ENCODE results near the gene CNTFR. TPM values are rescaled to one million over a fixed set of nuclear protein-coding genes. Genes with fewer than 3 reads are reported as not detected.

CNTFR gene
- total RNA-seq, 1 experiment from 2014 or later, result not detected

DNA sequence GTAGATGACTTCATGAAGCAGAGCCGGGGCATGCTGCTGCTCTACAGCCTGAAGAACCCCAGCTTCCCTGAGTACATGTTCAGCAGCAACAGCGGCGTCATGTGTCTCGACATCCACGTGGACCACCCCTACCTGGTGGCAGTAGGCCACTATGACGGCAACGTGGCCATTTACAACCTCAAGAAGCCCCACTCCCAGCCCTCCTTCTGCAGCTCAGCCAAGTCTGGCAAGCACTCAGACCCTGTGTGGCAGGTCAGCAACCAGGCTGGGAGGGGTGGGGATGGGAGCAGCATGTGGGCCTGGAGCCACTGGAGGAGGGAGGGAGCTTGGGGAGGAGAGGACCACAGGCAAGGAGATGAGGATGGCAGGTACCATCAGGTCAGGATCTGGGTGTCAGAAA is 82.9 kb downstream of the CNTFR start:
- intact Hi-C loops (cut with micrococcal nuclease; ENCODE audit: unreplicated experiment), result no loop called here
- H3K27me3 Mint-ChIP-seq (ENCODE audit: unreplicated experiment), result peaks cover 88% of the 10 kb centered on the region
- TF ChIP-seq, protein P1, sequence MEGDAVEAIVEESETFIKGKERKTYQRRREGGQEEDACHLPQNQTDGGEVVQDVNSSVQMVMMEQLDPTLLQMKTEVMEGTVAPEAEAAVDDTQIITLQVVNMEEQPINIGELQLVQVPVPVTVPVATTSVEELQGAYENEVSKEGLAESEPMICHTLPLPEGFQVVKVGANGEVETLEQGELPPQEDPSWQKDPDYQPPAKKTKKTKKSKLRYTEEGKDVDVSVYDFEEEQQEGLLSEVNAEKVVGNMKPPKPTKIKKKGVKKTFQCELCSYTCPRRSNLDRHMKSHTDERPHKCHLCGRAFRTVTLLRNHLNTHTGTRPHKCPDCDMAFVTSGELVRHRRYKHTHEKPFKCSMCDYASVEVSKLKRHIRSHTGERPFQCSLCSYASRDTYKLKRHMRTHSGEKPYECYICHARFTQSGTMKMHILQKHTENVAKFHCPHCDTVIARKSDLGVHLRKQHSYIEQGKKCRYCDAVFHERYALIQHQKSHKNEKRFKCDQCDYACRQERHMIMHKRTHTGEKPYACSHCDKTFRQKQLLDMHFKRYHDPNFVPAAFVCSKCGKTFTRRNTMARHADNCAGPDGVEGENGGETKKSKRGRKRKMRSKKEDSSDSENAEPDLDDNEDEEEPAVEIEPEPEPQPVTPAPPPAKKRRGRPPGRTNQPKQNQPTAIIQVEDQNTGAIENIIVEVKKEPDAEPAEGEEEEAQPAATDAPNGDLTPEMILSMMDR (IDR thresholded peaks at IDR 0.05; ENCODE audit: unreplicated experiment), result no peak
- H3K36me3 Mint-ChIP-seq (ENCODE audit: insufficient read depth, unreplicated experiment), result no peaks in the 10 kb centered on the region
- H3K4me3 Mint-ChIP-seq (ENCODE audit: low read depth, unreplicated experiment), result no peak overlapping the region
- H3K9me3 Mint-ChIP-seq (ENCODE audit: low read depth, unreplicated experiment), result no peaks in the 10 kb centered on the region
- no peak overlapping the region for H3K27ac Mint-ChIP-seq (ENCODE audit: unreplicated experiment)
- no peaks in the 10 kb centered on the region for H3K4me1 Mint-ChIP-seq (ENCODE audit: low read depth, unreplicated experiment)
- no TSS peak for BruUV-seq (replicated peaks)
- no peak for DNase-seq
- CTCF ChIA-PET, result interaction anchor here (1.2 kb wide), 1 partner anchor 103 kb away, joined by 3 read pairs; no protein-coding TSS in a partner anchor

DNA sequence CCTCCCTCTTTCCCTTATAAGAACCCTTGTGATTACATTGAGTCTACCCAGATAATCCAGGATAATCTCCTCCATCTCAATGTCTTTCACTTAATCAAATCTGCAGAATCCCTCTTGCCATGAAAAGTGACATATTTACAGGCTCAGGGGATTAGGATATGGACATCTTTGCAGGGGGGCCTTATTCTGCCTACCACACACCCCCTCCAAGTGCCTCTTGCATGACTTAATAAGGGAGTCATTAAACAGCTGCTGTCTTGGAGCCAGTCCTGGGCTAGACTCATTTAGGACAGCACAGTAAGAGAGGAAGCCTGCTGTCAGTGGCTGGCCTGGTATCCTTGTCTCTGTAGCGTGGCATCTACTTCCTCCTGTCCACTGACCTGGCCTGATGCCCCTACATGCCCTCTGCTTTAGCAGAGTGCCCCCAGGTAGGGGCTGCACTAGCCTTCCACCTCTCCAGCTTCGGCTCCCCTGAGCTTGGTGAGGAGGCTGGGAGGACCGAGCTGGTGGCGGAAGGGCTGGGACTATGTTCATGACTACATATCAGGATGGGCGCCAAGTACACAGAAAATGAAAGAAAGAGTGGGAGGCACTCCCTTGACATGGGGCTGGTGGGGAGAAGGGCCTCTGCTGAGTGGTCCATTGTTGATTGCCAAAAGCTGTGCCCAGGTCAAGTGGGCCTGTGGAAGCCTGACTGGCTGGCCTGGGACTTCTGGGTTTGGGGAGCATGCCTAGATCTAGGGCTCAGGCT is 84.0 kb downstream of the CNTFR start:
- Mint-ChIP-seq H3K4me1 (ENCODE audit: low read depth, unreplicated experiment) (no peaks in the 10 kb centered on the region), H3K36me3 (ENCODE audit: insufficient read depth, unreplicated experiment) (no peaks in the 10 kb centered on the region), H3K9me3 (ENCODE audit: low read depth, unreplicated experiment) (no peaks in the 10 kb centered on the region), H3K27ac (ENCODE audit: unreplicated experiment) (no peak overlapping the region), H3K27me3 (ENCODE audit: unreplicated experiment) (peaks cover 79% of the 10 kb centered on the region), H3K4me3 (ENCODE audit: low read depth, unreplicated experiment) (no peak overlapping the region)
- CTCF ChIA-PET, result interaction anchor here (1.2 kb wide), 1 partner anchor 102 kb away, joined by 3 read pairs; no protein-coding TSS in a partner anchor
- BruUV-seq (replicated peaks), result no TSS peak
- intact Hi-C loops (cut with micrococcal nuclease; ENCODE audit: unreplicated experiment), result no loop called here
- TF ChIP-seq, protein P1 (IDR thresholded peaks at IDR 0.05; ENCODE audit: unreplicated experiment), result no peak
- no peak for DNase-seq

DNA sequence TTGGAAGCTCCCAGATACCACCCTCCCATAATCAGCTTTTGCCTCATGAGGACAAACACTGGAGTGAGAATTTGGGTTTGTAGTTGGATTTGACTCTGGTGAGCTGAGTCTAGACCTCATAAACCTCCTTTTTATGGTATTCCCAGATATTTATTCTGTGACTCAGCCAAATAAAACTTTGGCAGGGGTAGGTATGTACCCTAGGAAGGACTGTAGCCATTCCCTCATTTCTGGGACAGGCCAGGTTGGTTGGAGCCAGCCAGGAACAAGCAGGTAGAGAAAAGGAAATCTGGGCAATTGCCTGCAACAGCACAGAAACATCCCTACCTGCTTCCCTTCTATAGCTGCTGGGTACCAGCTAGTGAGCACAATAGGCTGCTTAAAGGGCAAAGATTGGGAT is 86.1 kb downstream of the CNTFR start:
- intact Hi-C loops (cut with micrococcal nuclease; ENCODE audit: unreplicated experiment), result no loop called here
- CTCF ChIA-PET, result interaction anchor here (0.6 to 1.2 kb wide), 2 partner anchors 100 kb away, joined by 3 read pairs; no protein-coding TSS in a partner anchor

DNA sequence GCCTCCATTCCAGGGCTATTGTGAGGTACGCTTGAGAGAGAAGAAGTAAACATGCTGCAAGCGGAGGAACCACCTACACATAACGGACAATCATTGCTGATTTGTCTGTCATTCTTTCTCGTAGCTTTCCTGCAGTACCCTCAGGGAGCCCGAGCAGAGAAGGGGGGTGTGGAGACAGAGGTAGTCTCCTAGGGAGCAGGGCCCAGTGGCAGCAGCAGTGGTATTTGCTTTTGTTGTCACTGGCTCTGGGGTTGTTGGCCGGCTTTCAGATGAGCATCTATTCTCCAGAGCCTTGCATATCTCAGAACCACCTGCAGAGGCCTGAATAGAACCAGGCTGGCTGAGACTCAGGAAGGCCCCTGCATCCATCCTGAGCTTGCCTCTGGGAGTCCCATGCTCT is 86.6 kb downstream of the CNTFR start:
- peaks cover 79% of the 10 kb centered on the region for H3K27me3 Mint-ChIP-seq (ENCODE audit: unreplicated experiment)
- no peak overlapping the region for H3K27ac Mint-ChIP-seq (ENCODE audit: unreplicated experiment)
- H3K9me3 Mint-ChIP-seq (ENCODE audit: low read depth, unreplicated experiment), result no peaks in the 10 kb centered on the region
- CTCF ChIA-PET, result interaction anchor here (0.6 to 0.7 kb wide), 2 partner anchors 40 to 99 kb away, joined by 3 read pairs; no protein-coding TSS in a partner anchor
- TF ChIP-seq, protein P1 (IDR thresholded peaks at IDR 0.05; ENCODE audit: unreplicated experiment), result no peak
- H3K4me1 Mint-ChIP-seq (ENCODE audit: low read depth, unreplicated experiment), result no peaks in the 10 kb centered on the region
- DNase-seq, result no peak
- BruUV-seq (replicated peaks), result no TSS peak
- no peaks in the 10 kb centered on the region for H3K36me3 Mint-ChIP-seq (ENCODE audit: insufficient read depth, unreplicated experiment)
- no peak overlapping the region for H3K4me3 Mint-ChIP-seq (ENCODE audit: low read depth, unreplicated experiment)
- intact Hi-C loops (cut with micrococcal nuclease; ENCODE audit: unreplicated experiment), result no loop called here

More for the DNA sequence above, 86.1 kb downstream of the CNTFR start:
- H3K4me1 Mint-ChIP-seq (ENCODE audit: low read depth, unreplicated experiment), result no peaks in the 10 kb centered on the region
- BruUV-seq (replicated peaks), result no TSS peak
- H3K9me3 Mint-ChIP-seq (ENCODE audit: low read depth, unreplicated experiment), result no peaks in the 10 kb centered on the region
- no peak overlapping the region for H3K4me3 Mint-ChIP-seq (ENCODE audit: low read depth, unreplicated experiment)
- TF ChIP-seq, protein P1 (IDR thresholded peaks at IDR 0.05; ENCODE audit: unreplicated experiment), result no peak
- H3K36me3 Mint-ChIP-seq (ENCODE audit: insufficient read depth, unreplicated experiment), result no peaks in the 10 kb centered on the region
- no peak for DNase-seq
- H3K27me3 Mint-ChIP-seq (ENCODE audit: unreplicated experiment), result peaks cover 79% of the 10 kb centered on the region
- H3K27ac Mint-ChIP-seq (ENCODE audit: unreplicated experiment), result no peak overlapping the region

Measured in Calu3 (cell line).